Small intestine (tissue), 7 donors: ENCODE measurements around the gene CGNL1. TPM values are rescaled to one million over a fixed set of nuclear protein-coding genes. Genes with fewer than 3 reads are reported as not detected.

ENCODE experiments used
- DNase-seq, 2 donors: peaks; one replicate each; pipeline versions ENCODE4 v3.0.0 to v3.0.0-alpha.2; 2013
- FAIRE-seq: peaks from 2 replicates; lab custom pipeline; 2012; peaks lifted over from hg19 to GRCh38; lab: Jason Lieb, UNC
- H3K27ac ChIP-seq, 3 donors: one replicate each; pipeline ENCODE4 v1.5.1; 2013; ENCODE audit warnings: low read length in 2 of 3, mild to moderate bottlenecking in 2 of 3, control low read depth in 1 of 3, inconsistent platforms in 1 of 3, low read depth in 1 of 3, moderate library complexity in 1 of 3
- H3K27me3 ChIP-seq, 3 donors: one replicate each; pipeline ENCODE4 v1.6.1; 2013; ENCODE audit warnings: low read length in 3 of 3, inconsistent platforms in 1 of 3; ENCODE audit not compliant: control insufficient read depth in 3 of 3, insufficient read depth in 3 of 3
- H3K36me3 ChIP-seq, 3 donors: one replicate each; pipeline ENCODE4 v1.6.1; 2013; ENCODE audit warnings: low read length in 3 of 3, inconsistent platforms in 1 of 3, low read depth in 1 of 3, mild to moderate bottlenecking in 1 of 3, moderate library complexity in 1 of 3; ENCODE audit not compliant: control insufficient read depth in 3 of 3, insufficient read depth in 2 of 3
- H3K4me1 ChIP-seq, 3 donors: one replicate each; pipeline ENCODE4 v1.6.1; 2013; ENCODE audit warnings: low read length in 2 of 3, inconsistent platforms in 1 of 3, low read depth in 1 of 3, mild to moderate bottlenecking in 1 of 3, moderate library complexity in 1 of 3; ENCODE audit not compliant: control insufficient read depth in 3 of 3, insufficient read depth in 2 of 3
- H3K4me3 ChIP-seq, 3 donors: one replicate each; pipeline ENCODE4 v1.5.1; 2013; ENCODE audit warnings: low read length in 3 of 3, control low read depth in 1 of 3, inconsistent platforms in 1 of 3, low read depth in 1 of 3, mild to moderate bottlenecking in 1 of 3, moderate library complexity in 1 of 3
- H3K9me3 ChIP-seq, 2 donors: one replicate each; pipeline ENCODE4 v1.6.1; 2013; ENCODE audit warnings: low read depth in 1 of 2, low read length in 1 of 2; ENCODE audit not compliant: control insufficient read depth in 2 of 2, insufficient read depth in 1 of 2
- WGBS, 3 donors: extraction: QIAGEN DNeasy Blood & Tissue Kit; methylation state at CpG; one replicate each; pipeline ENCODE4 v1.1.7; 2013; 5-methylcytosine and 5-hydroxymethylcytosine counted together
- polyA plus RNA-seq, 4 donors: library from polyadenylated mRNA; stranded (reverse) in 3 of 4; unstranded in 1 of 4; fragments of 200-250 nt in 3 of 4; fragments of 120-200 nt in 1 of 4; gene quantifications; one replicate each; pipeline versions ENCODE4 v1.2.1 to v1.2.3, GENCODE V29; 2013
- donor health status: healthy with polysubstance abuse.
- donor health status: control.
- donor health status: control.
- donor health status: Bipolar disorder and iron deficiency.
- donor health status: healthy.

Gene CGNL1
- polyA plus RNA-seq, 4 donors: 0.81 to 5.1 (median 1.9) TPM

GRCh38 chr15:57373251-57373881 lies 2.9 kb upstream of the CGNL1 start:
- H3K27ac ChIP-seq: no peak overlapping the region
- WGBS, 3 donors: 90 to 92% (median 92%) methylated on average over 4 of the region's 4 CpGs
- H3K9me3 ChIP-seq: no peaks in the 10 kb centered on the region
- peaks cover 0 to 10% (median 0%) of the 10 kb centered on the region in 3 donors for H3K4me1 ChIP-seq
- FAIRE-seq: no peak
- no peak for DNase-seq
- H3K27me3 ChIP-seq: peaks cover 0 to 15% (median 2%) of the 10 kb centered on the region in 3 donors
- H3K36me3 ChIP-seq: no peaks in the 10 kb centered on the region
- no peak overlapping the region for H3K4me3 ChIP-seq

GRCh38 chr15:57373882-57374276 lies 2.4 kb upstream of the CGNL1 start:
- H3K9me3 ChIP-seq: no peaks in the 10 kb centered on the region
- H3K27me3 ChIP-seq: peaks cover 0 to 15% (median 2%) of the 10 kb centered on the region in 3 donors
- H3K36me3 ChIP-seq: no peaks in the 10 kb centered on the region
- DNase-seq (no peak), FAIRE-seq (no peak)
- H3K27ac ChIP-seq: no peak overlapping the region
- H3K4me3 ChIP-seq: no peak overlapping the region
- H3K4me1 ChIP-seq: peaks cover 0 to 10% (median 0%) of the 10 kb centered on the region in 3 donors
- 75 to 93% (median 88%) methylated on average over 1 of the region's 1 CpG for WGBS, 3 donors

DNA sequence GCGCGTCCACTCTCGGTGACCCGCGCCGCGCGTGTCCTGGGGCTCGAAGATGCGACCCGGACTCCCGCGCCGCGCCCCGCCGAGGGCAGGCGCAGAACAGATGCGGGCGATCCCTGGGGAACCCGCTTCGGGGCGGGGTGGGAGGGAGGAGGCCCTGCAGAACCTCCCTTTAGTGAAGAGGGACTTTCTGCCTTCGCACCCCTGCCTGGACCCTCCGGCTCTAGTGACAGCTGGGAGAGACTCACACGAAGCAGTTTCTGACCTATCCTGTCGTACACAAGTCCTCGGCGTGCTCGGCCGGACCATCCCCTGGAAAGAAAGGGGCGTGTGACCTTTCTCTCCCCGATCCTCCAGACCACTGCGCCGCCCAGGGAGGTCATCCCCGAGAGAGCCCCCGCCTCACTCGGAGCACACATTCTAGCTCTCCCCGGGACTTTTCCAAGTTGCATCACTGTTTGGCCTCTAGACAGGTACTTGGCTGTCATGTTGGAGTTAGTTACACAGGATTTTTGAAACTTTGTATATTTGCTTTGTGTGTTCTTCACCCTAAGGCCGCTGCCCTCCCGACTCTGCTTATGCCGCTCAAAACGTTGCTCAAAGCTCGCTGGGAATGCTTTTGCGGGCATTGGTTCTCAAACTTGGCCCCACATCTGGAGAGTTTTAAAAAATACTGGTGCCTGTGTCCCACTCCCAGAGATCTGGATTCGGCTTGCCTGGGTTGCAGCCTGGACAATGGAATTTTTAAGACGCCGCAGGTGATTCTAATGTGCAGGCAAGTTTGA lies 582 bp downstream of the CGNL1 start:
- WGBS, 3 donors: 2 to 7% (median 4%) methylated on average over 33 to 48 of the region's 48 CpGs
- peak overlapping the region in 2 of 3 donors; percentile 58 for H3K4me3 ChIP-seq
- DNase-seq (peak; percentile 8 to 63), FAIRE-seq (no peak)
- no peak overlapping the region for H3K27ac ChIP-seq
- no peaks in the 10 kb centered on the region for H3K36me3 ChIP-seq
- H3K4me1 ChIP-seq: peaks cover 0 to 18% (median 0%) of the 10 kb centered on the region in 3 donors
- peaks cover 0 to 15% (median 2%) of the 10 kb centered on the region in 3 donors for H3K27me3 ChIP-seq
- H3K9me3 ChIP-seq: no peaks in the 10 kb centered on the region

GRCh38 chr15:57377478-57377847 lies 1.2 kb downstream of the CGNL1 start:
- no peak for FAIRE-seq
- DNase-seq: peak in 1 of 2 donors; percentile 21
- peak overlapping the region in 1 of 3 donors; percentile 58 for H3K4me3 ChIP-seq
- H3K27me3 ChIP-seq: peaks cover 0 to 15% (median 2%) of the 10 kb centered on the region in 3 donors
- H3K9me3 ChIP-seq: no peaks in the 10 kb centered on the region
- peaks cover 0 to 22% (median 0%) of the 10 kb centered on the region in 3 donors for H3K4me1 ChIP-seq
- H3K27ac ChIP-seq: no peak overlapping the region
- WGBS, 3 donors: 14 to 56% (median 36%) methylated on average over 4 of the region's 4 CpGs
- no peaks in the 10 kb centered on the region for H3K36me3 ChIP-seq

DNA sequence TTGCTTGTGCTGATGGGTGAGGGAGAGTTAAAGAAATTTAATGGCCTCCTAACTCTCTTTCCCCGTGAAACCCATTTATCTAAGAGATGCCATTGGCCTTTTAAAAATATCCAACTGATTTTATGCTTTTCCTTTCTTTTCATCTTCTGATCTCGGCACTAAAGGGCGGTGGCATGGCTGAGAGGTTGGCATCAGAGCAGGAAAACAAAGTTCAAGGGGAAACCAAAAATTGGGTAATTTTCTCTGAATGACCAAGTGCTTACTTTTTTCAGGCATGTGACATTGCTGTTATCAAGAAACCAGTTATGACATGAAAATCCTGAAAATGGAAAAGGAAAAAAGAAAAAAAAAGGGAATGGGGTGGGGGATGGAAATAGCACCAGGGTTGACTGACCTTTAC lies 3.2 kb downstream of the CGNL1 start:
- H3K4me1 ChIP-seq: peaks cover 0 to 28% (median 2%) of the 10 kb centered on the region in 3 donors
- FAIRE-seq: no peak
- no peak overlapping the region for H3K4me3 ChIP-seq
- H3K27ac ChIP-seq: no peak overlapping the region
- H3K36me3 ChIP-seq: no peaks in the 10 kb centered on the region
- DNase-seq: no peak
- H3K27me3 ChIP-seq: peaks cover 0 to 15% (median 2%) of the 10 kb centered on the region in 3 donors
- H3K9me3 ChIP-seq: no peaks in the 10 kb centered on the region
- WGBS, 3 donors: 31 to 54% (median 48%) methylated on average over 3 of the region's 3 CpGs

GRCh38 chr15:57380854-57381253 lies 4.5 kb downstream of the CGNL1 start:
- DNase-seq (peak in 1 of 2 donors; percentile 28), FAIRE-seq (no peak)
- Histone ChIP-seq H3K4me3 (no peak overlapping the region), H3K27ac (no peak overlapping the region), H3K9me3 (no peaks in the 10 kb centered on the region), H3K27me3 (peaks cover 0 to 13% (median 2%) of the 10 kb centered on the region in 3 donors), H3K36me3 (no peaks in the 10 kb centered on the region), H3K4me1 (peaks cover 0 to 28% (median 2%) of the 10 kb centered on the region in 3 donors)
- WGBS, 3 donors: 80 to 86% (median 83%) methylated on average over 2 of the region's 2 CpGs

GRCh38 chr15:57382215-57382614 lies 5.9 kb downstream of the CGNL1 start:
- no peaks in the 10 kb centered on the region for H3K36me3 ChIP-seq
- H3K9me3 ChIP-seq: no peaks in the 10 kb centered on the region
- 16 to 42% (median 34%) methylated on average over 7 of the region's 7 CpGs for WGBS, 3 donors
- peaks cover 0 to 24% (median 2%) of the 10 kb centered on the region in 3 donors for H3K4me1 ChIP-seq
- FAIRE-seq: no peak
- no peak overlapping the region for H3K4me3 ChIP-seq
- peak; percentile 64 to 66 for DNase-seq
- peaks cover 0 to 4% (median 0%) of the 10 kb centered on the region in 3 donors for H3K27me3 ChIP-seq
- peak overlapping the region in 1 of 3 donors; percentile 44 for H3K27ac ChIP-seq

DNA sequence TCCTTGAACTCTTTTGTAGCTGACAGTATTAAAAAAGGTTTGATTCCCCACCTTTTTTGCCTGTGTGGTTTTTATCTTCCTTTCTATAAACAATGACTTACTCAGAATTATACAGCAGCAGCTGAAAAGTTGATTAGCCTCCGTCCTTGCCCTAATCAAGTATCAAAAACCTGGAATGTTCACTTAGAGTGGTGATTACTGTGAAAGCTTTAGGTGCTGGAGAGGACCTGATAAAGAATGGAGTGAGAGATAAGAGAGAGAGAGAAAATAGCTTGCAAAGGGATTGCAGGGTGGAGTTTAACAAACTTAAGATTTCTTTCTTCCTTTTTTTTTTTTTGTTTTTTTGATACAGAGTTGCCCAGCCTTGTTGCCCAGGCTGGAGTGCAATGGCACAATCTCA lies 6.7 kb downstream of the CGNL1 start:
- Histone ChIP-seq H3K27me3 (no peaks in the 10 kb centered on the region), H3K27ac (peak overlapping the region in 1 of 3 donors; percentile 44), H3K36me3 (no peaks in the 10 kb centered on the region), H3K4me1 (peaks cover 0 to 18% (median 2%) of the 10 kb centered on the region in 3 donors), H3K4me3 (no peak overlapping the region), H3K9me3 (no peaks in the 10 kb centered on the region)
- DNase-seq (no peak), FAIRE-seq (no peak)
- WGBS, 3 donors: 14 to 54% (median 25%) methylated on average over 1 of the region's 1 CpG
